K562 (cell line): ENCODE results near the gene SRPK2. TPM values are rescaled to one million over a fixed set of nuclear protein-coding genes. Genes with fewer than 3 reads are reported as not detected.
"Not testable (repeated sequence)": the region's sequence is repeated elsewhere in the genome, so short reads cannot be mapped to it uniquely, and the experiment has no call there.

Experiments used
- ATAC-seq: fragments of 200-7000 bp; cut with Tn5 transposase; 3 replicates; pipeline ENCODE4 v1.9.1; 2020; ENCODE audit warnings: moderate library complexity
- BruUV-seq: library from RNA; stranded (reverse); fragments of 400-500 nt; replicated peaks from 2 replicates; lab custom pipeline; 2021; lab: Mats Ljungman, UMichigan
- CTCF ChIA-PET: fragments of 300-600 bp; formaldehyde crosslinking; extraction: SDS; loops from one replicate; lab custom pipeline; 2021; ENCODE audit warnings: low intra/inter-chr PET ratio; lab: Yijun Ruan, JAX
- POLR2A ChIA-PET: fragments of 300-600, 350-650 bp; sonication (Branson Sonifier 250); formaldehyde crosslinking; extraction: SDS; loops from one replicate; lab custom pipeline; 2021; ENCODE audit warnings: antibody characterized with exemption, inconsistent platforms; lab: Yijun Ruan, JAX
- DNase-seq, 4 experiments: peaks; one replicate each; pipeline versions ENCODE4 v3.0.0 to v3.0.0-alpha.2; 2011 to 2018; ENCODE audit warnings: low spot score in 3 of 4, mixed read lengths in 3 of 4; ENCODE audit errors: extremely low read depth in 1 of 4
- FAIRE-seq: peaks from 2 replicates; lab custom pipeline; 2011; peaks lifted over from hg19 to GRCh38; lab: Jason Lieb, UNC
- H2AFZ ChIP-seq: 2 replicates; pipeline ENCODE4 v1.6.0; 2011; ENCODE audit warnings: low read depth, low read length, control low read depth, inconsistent platforms
- H3K27ac ChIP-seq: fragments of 200-600 bp; 3 replicates; pipeline ENCODE4 v1.8.0; 2011; ENCODE audit warnings: low read depth, mild to moderate bottlenecking, control low read depth, inconsistent platforms, low read length, moderate library complexity, mixed read lengths; ENCODE audit errors: extremely low read depth
- H3K27me3 ChIP-seq, 2 experiments: fragments of 300-600 bp in 1 of 2; 2 replicates in 1 of 2; 3 replicates in 1 of 2; pipeline versions ENCODE4 v1.6.0 to v1.8.0; 2011; ENCODE audit warnings: inconsistent platforms in 2 of 2, low read length in 2 of 2, mild to moderate bottlenecking in 1 of 2, mixed read lengths in 1 of 2, moderate library complexity in 1 of 2; ENCODE audit not compliant: control insufficient read depth in 2 of 2, insufficient read depth in 2 of 2
- H3K36me3 ChIP-seq: fragments of 300-600 bp; 3 replicates; pipeline ENCODE4 v1.8.0; 2011; ENCODE audit warnings: mild to moderate bottlenecking, low read length, inconsistent platforms; ENCODE audit not compliant: control insufficient read depth, insufficient read depth
- H3K4me1 ChIP-seq, 2 experiments: fragments of 200-600 bp in 1 of 2; replicated peaks in 1 of 2; 2 replicates in 1 of 2; 3 replicates in 1 of 2; pipeline versions ENCODE4 v1.5.1 to v1.8.0; 2011; ENCODE audit warnings: inconsistent platforms in 2 of 2, low read length in 2 of 2, mild to moderate bottlenecking in 1 of 2, mixed read lengths in 1 of 2, moderate library complexity in 1 of 2; ENCODE audit not compliant: control insufficient read depth in 2 of 2, insufficient read depth in 2 of 2
- H3K4me2 ChIP-seq: 2 replicates; pipeline ENCODE4 v1.6.1; 2011; ENCODE audit warnings: low read length, control low read depth, inconsistent platforms, mixed read lengths; ENCODE audit not compliant: insufficient read depth
- H3K4me3 ChIP-seq: fragments of 200-600 bp; sonication (generic), shearing (Covaris generic); 2 replicates; pipeline ENCODE4 v1.5.1; 2016; ENCODE audit warnings: control low read depth, inconsistent platforms
- H3K79me2 ChIP-seq: fragments of 200-600 bp; 3 replicates; pipeline ENCODE4 v1.8.0; 2011; ENCODE audit warnings: low read length, inconsistent platforms; ENCODE audit not compliant: control insufficient read depth, insufficient read depth
- H3K9ac ChIP-seq, 2 experiments: 2 replicates each; pipeline versions ENCODE4 v1.6.0 to v1.6.1; 2011; ENCODE audit warnings: low read depth in 2 of 2, low read length in 2 of 2, control low read depth in 1 of 2, inconsistent platforms in 1 of 2, mild to moderate bottlenecking in 1 of 2, mixed read lengths in 1 of 2; ENCODE audit not compliant: insufficient read depth in 1 of 2
- H3K9me1 ChIP-seq: one replicate; pipeline ENCODE4 v1.6.0; 2011; ENCODE audit warnings: inconsistent platforms, mild to moderate bottlenecking, low read length, moderate library complexity; ENCODE audit not compliant: control insufficient read depth, insufficient read depth
- H3K9me3 ChIP-seq: replicated peaks from 2 replicates; pipeline ENCODE4 v1.5.1; 2011; ENCODE audit warnings: low read depth, low read length, inconsistent platforms; ENCODE audit not compliant: control insufficient read depth, insufficient read depth
- H4K20me1 ChIP-seq: replicated peaks from 2 replicates; pipeline ENCODE4 v1.6.1; 2011; ENCODE audit warnings: low read length, inconsistent platforms, mixed read lengths; ENCODE audit not compliant: control insufficient read depth, insufficient read depth
- CBFA2T3 ChIP-seq: fragments of 450-650 bp; IDR thresholded peaks from 2 replicates; pipeline ENCODE4 v1.6.1; 2017
- SPI1 ChIP-seq: IDR thresholded peaks from 2 replicates; pipeline ENCODE4 v1.6.1; 2011; ENCODE audit warnings: low read depth, low read length, control low read depth, borderline replicate concordance
- ZNF146 ChIP-seq: IDR thresholded peaks from one replicate; pipeline ENCODE4 v1.6.1; 2018; ENCODE audit warnings: missing compliant biosample characterization; ENCODE audit not compliant: unreplicated experiment
- WGBS: fragments of 100-300 bp; shearing (Covaris generic); methylation state at CpG from one replicate; pipeline ENCODE4 v1.1.6; 2016; ENCODE audit warnings: low coverage, mixed read lengths; ENCODE audit not compliant: insufficient coverage; ENCODE audit errors: missing lambda C conversion rate; 5-methylcytosine and 5-hydroxymethylcytosine counted together
- in situ Hi-C: fragments of 300-500 bp; cut with MboI; formaldehyde crosslinking; loops from 4 replicates; pipeline ENCODE4 v1.15.0; 2018; ENCODE audit warnings: inconsistent platforms, mixed read lengths
- intact Hi-C: fragments of 100-400 bp; cut with micrococcal nuclease; formaldehyde crosslinking; loops from 2 replicates; pipeline ENCODE4 v1.14.2; 2022
- polyA plus RNA-seq, 8 experiments: library from polyadenylated mRNA; depleted of rRNA in 4 of 8; stranded (reverse) in 5 of 8; unstranded in 3 of 8; fragments of >200 nt; fragmentation: Nextera tagmentation in 2 of 8; fragmentation: Illumina TruSeq in 1 of 8; extraction: Ambion mirVana in 2 of 8; extraction: Trizol in 1 of 8; gene quantifications; 2 replicates each; pipeline versions ENCODE4 v1.2.1 to v1.2.3, GENCODE V29; 2011 to 2014; ENCODE audit warnings: inconsistent platforms in 1 of 8, missing spikeins in 1 of 8
- total RNA-seq, 7 experiments: library from RNA; depleted of rRNA in 6 of 7; stranded (reverse); fragments of >200 nt in 6 of 7; fragmentation: Illumina TruSeq in 2 of 7; extraction: Trizol in 2 of 7; gene quantifications; 2 replicates each; pipeline versions ENCODE4 v1.2.1 to v1.2.3, GENCODE V29; 2011 to 2021; ENCODE audit warnings: low replicate concordance in 1 of 7

The SRPK2 gene
- total and polyA plus RNA-seq, 9 of the 15 experiments (the other 6 are each of a cell fraction or from before 2014, with no cell fraction given), result 21.5 to 44.7 (median 33.3) TPM

GRCh38 chr7:105409775-105410174, 21.1 kb upstream of the SRPK2 start:
- H4K20me1 ChIP-seq, CTCF ChIA-PET, FAIRE-seq, H3K4me3 ChIP-seq, DNase-seq, ATAC-seq, H3K9me3 ChIP-seq, intact Hi-C loops, in situ Hi-C loops, H2AFZ ChIP-seq, H3K4me2 ChIP-seq, BruUV-seq, H3K36me3 ChIP-seq, H3K79me2 ChIP-seq, H3K4me1 ChIP-seq, H3K27ac ChIP-seq, H3K9ac ChIP-seq, H3K27me3 ChIP-seq, H3K9me1 ChIP-seq: not testable (repeated sequence)
- WGBS, result 0% methylated on average over 1 of the region's 3 CpGs
- TF ChIP-seq CBFA2T3, result 0 out of 2 replicates have a peak, but pooled peaks have one; percentile 19
- POLR2A ChIA-PET, result interaction anchor here (1.0 kb wide), 1 partner anchor 10 kb away, joined by 3 read pairs; no protein-coding TSS in a partner anchor

GRCh38 chr7:105408791-105409410, 20.2 kb upstream of the SRPK2 start:
- intact Hi-C loops, result no loop called here
- no peaks in the 10 kb centered on the region; a peak in 1 of 5 replicates for H3K27me3 ChIP-seq
- H3K9me1 ChIP-seq, result no peaks in the 10 kb centered on the region
- TF ChIP-seq SPI1 (0 out of 2 replicates have a peak, but pooled peaks have one; percentile 4), ZNF146 (CRISPR knock-in tag) (no peak)
- TF ChIP-seq, all 486 proteins: peak for 1
- CTCF ChIA-PET, result no interaction called here
- in situ Hi-C loops, result no loop called here
- Histone ChIP-seq H3K4me2 (no peak overlapping the region), H3K27ac (no peak overlapping the region), H4K20me1 (no peaks in the 10 kb centered on the region), H3K9ac (no peak overlapping the region), H3K79me2 (no peaks in the 10 kb centered on the region), H3K4me1 (peaks cover 3 to 8% of the 10 kb centered on the region in 2 experiments; a peak in 2 of 5 replicates), H3K9me3 (no peaks in the 10 kb centered on the region), H2AFZ (no peak overlapping the region), H3K4me3 (no peak overlapping the region), H3K36me3 (no peaks in the 10 kb centered on the region)
- ATAC-seq (no peak), DNase-seq (no peak), FAIRE-seq (no peak)
- BruUV-seq, result no TSS peak
- WGBS, result 25% methylated on average over 5 of the region's 5 CpGs
- POLR2A ChIA-PET, result interaction anchor here (1.0 kb wide), 1 partner anchor 11 kb away, joined by 3 read pairs; no protein-coding TSS in a partner anchor
